DOHH2 (cell line): ENCODE measurements around the gene DHRS7B.

Experiments
- CTCF ChIP-seq: fragments of 200-600 bp; sonication (generic); IDR thresholded peaks from one replicate; pipeline ENCODE4 v1.5.1; 2014; ENCODE audit warnings: antibody characterized with exemption, mild to moderate bottlenecking, low read depth, low read length; ENCODE audit not compliant: poor library complexity, severe bottlenecking
- EZH2phosphoT487 ChIP-seq: fragments of 200-600 bp; sonication (generic); IDR thresholded peaks from 2 replicates; pipeline ENCODE4 v1.6.1; 2017; ENCODE audit warnings: borderline replicate concordance, mild to moderate bottlenecking, antibody characterized with exemption, low read length, moderate library complexity, mixed read lengths

- no peak for TF ChIP-seq CTCF
- no peak for TF ChIP-seq EZH2phosphoT487
Measured at GRCh38 chr17:21168555-21168865, 41.7 kb downstream of the DHRS7B start.
